Umbilical cord (tissue), 2 donors: ENCODE measurements around the gene PLD6. TPM values are rescaled to one million over a fixed set of nuclear protein-coding genes. Genes with fewer than 3 reads are reported as not detected.
"Not testable (repeated sequence)": the region's sequence is repeated elsewhere in the genome, so short reads cannot be mapped to it uniquely, and the experiment has no call there.

Source experiments
- DNase-seq: peaks from one replicate; pipeline ENCODE4 v3.0.0-alpha.2; 2015; ENCODE audit warnings: low spot score
- total RNA-seq: library from RNA; depleted of rRNA; stranded (reverse); fragments of >200 nt; gene quantifications from one replicate; pipeline ENCODE4 v1.2.3, GENCODE V29; 2014; ENCODE audit warnings: low replicate concordance; ENCODE audit not compliant: insufficient read depth

The PLD6 gene
- total RNA-seq, 1 donor from 2014 or later, result not detected

DNA sequence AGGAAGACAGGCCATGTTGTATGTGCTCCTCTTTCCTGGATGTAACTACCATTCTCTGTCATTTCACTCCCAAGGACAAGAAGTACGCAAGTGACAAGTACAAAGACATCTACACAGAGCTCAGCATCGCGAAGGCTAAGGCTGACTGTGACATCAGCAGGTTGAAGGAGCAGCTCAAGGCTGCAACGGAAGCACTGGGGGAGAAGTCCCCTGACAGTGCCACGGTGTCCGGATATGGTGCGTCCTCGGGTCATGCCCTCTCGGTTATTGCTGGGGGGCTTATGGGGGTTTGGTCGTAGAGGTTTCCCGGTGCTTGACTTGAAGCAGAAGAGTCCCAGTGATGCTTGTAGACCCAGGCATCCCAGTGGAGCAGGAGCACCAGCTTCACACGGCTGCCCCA is 29.0 kb downstream of the PLD6 start:
- no peak for DNase-seq

DNA sequence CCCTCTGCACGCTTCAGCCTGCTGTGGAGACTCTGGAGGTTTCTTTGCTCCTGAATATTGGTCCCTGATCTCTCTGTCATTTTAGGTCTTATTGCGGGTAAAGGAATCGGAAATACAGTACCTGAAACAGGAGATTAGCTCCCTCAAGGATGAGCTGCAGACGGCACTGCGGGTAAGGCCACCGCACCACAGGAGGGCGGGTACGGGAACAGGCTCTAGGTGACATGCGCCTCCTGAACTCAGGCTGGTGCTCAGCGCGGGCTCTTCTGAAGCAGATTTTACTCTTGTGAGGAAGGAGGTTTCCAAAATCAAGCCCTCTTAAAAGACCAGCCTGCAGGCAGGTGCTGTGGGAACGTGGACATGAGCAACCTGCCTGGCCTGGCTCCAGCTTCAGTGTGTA is 29.8 kb downstream of the PLD6 start:
- DNase-seq, result no peak

DNA sequence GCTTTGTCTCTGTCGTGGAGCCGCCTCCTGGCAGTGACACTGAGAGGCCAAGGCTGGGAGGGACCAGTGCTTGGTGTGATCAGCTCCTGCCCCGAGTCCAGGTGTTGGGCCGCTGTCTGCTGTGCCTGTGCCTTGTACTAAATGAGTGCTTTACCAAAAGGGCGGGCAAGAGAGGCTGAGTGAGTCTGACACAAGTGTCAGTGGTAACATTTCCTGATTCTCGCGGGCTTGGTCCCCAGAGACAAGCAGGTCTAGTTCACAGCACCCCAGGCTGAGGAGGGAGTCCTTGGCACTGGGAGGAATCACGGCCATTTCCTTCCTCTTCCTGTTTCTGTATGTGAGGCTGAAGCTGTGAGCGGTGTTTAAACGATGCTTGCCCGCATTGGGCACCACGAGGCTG is 30.2 kb downstream of the PLD6 start:
- DNase-seq, result no peak

DNA sequence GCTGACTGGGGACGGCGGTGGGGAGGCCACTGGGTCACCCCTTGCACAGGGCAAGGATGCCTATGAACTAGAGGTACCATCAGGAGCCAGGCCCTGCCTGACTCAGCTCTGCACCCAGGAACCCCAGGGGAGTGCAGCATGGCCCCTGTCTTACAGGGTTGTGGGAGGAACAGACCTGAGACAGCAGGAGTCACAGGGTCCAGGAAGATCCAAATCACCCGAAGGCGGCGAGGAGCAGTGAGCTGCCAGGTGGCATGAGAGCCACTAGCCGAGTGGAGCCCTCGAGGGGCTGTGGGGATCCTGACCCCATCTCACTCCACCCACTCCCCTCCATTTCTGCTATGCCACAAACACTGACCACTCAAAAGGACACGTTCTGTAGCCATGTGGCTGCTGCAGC is 30.8 kb downstream of the PLD6 start:
- DNase-seq, result no peak

DNA sequence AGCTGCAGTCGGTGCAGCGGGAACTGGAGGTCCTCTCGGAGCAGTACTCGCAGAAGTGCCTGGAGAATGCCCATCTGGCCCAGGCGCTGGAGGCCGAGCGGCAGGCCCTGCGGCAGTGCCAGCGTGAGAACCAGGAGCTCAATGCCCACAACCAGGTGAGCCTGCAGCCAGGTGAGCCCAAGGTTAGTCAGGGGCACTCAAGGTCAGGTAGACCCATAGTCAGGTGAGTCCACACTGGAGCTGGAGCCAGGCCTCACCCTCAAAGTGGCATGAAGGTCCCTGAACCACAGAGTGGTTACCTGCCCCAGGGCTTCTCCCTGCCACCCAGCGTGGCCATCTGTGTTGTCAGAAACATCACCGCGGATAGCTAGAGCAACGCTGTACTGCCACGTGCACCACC is 32.2 kb downstream of the PLD6 start:
- DNase-seq, result no peak

DNA sequence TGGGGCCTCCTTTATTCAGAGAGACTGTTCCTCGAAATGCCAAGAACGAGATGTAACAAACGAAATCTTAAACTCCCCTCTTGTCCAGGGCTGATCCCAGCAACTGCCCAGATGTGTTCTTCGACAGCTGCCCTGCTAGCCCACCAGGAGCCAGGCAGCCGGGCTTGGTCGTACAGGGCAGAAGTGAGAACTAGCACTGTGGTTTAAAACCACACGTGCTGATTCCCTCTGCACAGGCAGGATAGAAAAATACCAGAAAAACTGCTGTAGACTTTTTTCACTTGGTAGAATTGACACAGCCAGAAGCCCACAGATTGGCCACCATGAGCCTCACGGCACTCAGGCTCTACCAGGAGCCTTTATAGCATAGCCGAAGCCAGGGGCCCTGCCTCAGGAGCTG is 33.1 kb downstream of the PLD6 start:
- DNase-seq, result no peak

DNA sequence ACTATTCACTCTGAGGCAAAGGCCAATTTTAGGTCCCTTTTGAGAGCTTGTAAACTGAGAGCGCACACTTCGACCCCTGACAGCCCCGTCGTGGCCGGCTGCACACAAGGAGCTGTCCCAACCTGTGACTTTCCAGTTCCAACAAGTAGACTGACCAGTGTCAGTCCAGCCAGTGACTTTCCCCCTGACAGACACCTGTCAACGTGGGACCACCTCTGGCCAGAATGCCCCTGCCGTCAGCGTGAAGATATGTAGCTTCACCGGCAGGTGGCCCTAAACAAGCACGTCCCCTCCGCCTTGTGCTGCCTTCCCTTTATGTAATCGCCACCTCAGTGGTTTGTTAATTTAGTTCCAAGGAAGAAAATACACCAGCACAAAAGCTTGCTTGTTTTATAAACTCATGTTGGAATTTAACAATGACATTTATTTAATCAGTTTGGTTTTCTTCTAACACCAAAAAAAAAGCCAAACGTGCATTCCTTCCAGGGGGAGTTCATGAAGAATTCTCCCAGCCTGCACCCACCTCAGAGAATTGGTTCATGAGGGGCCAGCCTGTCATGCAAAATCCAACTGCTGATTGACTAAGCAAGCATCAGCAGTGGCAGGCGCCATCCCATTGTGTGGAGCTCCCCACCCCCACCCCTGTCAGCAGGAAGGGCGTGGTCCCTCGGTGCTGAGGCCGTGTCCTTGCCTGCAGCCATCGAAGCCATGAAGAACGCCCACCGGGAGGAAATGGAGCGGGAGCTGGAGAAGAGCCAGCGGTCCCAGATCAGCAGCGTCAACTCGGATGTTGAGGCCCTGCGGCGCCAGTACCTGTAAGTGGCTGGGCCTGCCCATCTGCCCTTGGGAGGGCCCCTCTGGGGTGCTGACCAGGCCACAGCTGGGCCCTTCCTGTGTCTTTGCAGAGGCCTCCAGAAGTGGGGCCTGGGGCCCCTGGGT is 33.9 kb downstream of the PLD6 start:
- no peak for DNase-seq

DNA sequence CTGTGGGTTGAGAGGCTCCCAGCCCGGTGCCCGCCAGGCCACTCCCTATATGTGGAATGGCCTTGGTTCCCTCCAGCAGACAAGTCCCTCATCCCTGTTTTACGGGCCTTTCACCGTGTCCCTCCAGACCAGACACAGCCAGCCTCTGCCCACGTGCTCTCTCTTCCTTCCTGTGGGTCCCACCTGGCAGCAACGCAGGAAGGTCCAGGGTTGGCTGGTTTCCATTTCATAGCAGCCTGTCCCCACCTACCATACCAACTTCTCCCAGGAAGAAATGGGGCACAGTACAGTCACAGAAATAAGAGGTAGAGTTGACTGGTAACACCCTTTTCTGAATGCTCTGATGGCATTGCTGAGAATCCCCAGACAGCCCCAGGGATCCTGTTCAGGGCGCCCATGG is 34.9 kb downstream of the PLD6 start:
- no peak for DNase-seq

DNA sequence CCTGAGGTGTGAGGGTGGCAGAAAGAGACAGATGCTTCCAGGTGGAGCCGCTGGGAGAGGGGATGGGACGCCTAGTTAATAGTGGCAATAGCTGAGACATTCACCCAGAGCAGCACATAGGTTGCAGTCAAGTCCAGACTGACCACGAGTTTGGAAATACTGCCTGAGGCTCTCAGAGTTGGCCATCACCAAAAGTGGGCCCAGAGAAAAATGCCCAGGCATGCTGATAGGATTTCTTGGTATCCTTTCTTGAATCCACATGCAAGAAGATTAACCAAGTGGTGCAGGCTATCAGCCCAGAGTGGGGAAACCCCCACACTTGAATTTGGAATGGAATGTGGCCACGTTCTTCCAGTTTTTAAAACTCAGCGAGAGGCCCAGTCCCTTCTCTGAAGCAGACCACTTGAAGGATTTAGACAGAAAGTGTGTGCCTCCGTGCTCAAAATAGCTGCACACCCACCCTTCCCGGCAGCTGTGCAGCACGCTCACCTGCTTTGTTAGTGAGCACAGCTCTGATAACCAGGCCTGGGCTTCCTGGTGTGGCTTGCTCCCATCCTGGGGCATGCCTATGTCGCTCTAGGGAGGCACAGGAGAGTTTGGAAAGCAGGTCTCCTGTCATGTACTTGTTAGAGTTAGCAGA is 35.7 kb downstream of the PLD6 start:
- DNase-seq, result peak; percentile 30

DNA sequence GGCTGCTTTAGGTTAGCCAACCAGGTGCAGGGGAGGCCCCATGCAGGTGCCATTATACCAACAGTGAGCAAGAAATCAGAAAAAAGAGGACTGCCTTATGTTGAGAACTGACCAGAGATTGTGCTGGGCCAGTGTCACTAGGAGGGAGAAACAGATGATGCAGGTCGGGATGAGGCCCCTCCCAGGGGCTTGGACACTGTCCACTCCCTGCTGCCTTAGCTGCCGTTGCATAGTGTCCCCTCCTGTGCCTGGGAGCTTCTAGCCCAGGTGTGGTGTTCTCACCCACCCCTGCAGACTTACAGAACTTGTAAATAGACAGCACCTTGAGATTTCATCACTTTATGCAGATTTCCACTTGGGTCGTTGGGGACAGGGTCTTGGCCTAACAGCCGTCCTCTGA is 36.7 kb downstream of the PLD6 start:
- no peak for DNase-seq

DNA sequence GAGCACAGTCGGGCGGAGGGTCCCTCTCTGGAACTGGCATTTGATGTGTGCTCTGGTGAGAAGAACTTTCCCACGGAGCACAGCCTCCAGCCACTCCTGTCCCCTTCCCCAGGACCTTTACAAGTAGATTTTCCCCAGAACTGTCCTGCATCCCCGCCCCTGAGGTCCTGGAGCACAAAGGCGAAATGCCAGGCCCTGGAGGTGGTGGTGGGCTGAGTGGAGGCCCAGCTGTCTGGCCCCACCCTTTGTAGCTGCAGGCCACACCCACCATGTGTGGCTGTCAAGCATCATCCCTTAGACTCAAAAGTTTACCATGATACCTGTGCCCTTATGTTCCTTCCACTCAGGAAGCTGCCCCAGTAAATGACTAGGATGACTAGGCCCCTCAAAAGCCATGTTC is 37.7 kb downstream of the PLD6 start:
- DNase-seq, result no peak

DNA sequence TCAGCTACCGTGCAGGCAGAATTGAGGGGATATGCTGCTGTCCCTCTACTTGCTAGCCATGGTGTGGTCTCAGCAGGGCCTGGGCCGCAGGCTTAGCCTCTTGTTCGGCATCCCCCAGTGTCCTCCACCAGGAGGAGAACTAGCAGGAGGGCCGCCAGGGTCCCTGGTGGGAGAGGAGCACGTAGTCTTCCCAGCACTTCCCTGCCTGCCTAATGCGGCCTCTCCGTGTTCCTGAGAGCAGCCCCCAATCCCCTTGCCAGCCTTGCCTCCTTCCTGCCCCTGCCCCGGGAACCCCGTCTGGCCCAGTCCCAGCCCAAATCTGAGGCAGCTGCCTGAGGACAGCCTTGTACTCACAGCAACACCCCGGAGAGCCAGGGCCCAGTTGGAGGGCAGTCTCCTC is 38.1 kb downstream of the PLD6 start:
- DNase-seq, result no peak

DNA sequence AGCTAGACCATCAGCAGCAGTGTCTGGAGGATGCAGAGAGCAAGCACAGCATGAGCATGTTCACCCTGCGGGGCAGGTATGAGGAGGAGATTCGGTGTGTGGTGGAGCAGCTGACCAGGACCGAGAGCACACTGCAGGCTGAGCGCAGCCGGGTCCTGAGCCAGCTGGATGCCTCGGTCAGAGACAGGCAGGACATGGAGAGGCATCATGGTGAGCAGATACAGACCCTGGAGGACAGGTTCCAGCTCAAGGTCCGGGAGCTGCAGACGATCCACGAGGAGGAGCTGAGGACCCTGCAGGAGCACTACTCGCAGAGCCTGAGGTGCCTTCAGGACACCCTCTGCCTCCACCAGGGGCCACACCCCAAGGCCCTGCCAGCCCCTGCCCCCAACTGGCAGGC is 38.8 kb downstream of the PLD6 start:
- DNase-seq, result no peak

DNA sequence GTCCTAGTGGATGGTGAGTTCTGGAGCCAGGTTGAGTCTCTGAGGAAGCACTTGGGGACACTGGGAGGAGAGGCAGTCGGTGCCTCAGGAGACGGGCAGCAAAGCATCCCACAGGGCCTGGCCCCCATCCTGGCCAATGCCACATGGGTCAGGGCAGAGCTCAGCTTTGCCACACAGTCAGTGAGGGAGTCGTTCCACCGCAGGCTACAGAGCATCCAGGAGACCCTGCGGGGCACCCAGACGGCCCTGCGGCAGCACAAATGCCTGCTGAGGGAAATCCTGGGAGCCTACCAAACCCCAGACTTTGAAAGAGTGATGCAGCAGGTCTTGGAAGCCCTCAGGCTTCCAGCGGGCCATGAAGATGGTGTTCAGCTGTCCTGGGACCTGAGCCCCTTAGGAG is 39.7 kb downstream of the PLD6 start:
- DNase-seq, result no peak

DNA sequence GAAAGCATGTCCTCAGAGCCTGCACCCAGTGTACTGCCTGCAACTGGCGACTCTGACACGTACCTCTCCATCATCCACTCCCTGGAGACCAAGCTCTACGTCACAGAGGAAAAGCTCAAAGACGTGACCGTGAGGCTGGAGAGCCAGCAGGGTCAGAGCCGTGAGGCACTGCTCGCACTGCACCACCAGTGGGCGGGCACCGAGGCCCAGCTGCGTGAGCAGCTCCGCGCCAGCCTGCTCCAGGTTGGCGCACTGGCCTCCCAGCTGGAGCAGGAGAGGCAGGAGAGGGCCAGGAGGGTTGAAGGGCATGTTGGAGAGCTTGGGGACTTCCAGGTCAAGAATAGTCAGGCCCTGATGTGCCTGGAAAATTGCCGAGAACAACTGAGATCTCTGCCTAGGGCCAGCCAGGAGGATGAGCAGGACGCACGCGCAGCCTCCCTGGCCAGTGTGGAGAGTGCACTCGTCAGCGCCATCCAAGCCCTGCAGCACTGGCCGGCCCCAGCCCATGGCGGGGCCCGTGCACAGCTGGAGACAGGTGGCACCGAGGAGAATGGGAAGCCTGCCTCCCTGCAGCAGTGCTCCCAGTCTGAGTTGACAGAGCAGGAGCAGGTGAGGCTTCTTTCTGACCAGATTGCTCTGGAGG is 40.3 kb downstream of the PLD6 start:
- no peak for DNase-seq

DNA sequence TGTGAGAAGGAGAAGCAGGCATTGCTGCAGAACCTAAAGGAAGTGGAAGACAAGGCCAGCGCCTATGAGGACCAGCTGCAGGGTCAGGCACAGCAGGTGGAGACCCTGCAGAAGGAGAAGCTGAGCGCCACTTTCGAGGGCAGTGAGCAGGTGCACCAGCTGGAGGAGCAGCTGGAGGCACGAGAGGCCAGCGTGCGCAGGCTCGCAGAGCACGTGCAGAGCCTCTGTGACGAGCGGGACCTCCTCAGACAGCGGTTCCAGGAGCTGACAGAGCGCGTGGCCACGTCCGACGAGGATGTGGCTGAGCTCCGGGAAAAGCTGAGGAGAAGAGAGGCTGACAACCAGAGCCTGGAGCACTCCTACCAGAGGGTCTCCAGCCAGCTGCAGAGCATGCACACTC is 41.5 kb downstream of the PLD6 start:
- no peak for DNase-seq

DNA sequence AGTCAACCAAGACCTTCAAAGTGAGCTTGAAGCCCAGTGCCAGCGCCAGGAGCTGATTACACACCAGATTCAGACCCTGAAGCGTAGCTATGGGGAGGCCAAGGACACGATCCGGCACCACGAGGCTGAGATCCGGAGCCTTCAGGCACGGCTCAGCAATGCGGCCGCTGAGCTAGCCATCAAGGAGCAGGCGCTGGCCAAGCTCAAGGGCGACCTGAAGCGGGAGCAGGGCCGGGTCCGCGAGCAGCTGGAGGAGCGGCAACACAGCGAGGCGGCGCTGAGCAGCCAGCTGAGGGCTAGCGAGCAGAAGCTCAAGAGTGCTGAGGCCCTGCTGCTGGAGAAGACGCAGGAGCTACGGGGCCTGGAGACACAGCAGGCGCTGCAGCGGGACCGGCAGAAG is 42.0 kb downstream of the PLD6 start:
- no peak for DNase-seq

DNA sequence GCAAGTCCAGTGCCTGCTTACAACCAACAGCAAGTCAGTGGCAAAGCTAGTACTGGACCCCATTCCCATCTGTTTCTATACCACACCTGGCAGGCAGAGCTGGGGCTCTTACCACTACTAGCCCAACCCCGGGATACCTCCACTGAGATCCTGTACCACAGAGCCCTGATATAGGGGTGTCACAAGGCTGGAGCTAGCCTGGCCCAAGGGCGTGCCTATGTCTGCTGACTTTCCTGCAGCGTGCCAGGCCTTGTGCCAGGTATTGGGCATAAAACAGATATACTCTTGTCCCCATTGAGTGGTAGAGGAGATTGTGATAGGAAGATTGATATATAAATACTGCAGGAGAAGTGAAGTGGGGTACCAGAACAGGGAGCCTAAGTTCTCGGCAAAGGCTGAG is 44.4 kb downstream of the PLD6 start:
- DNase-seq, result no peak

DNA sequence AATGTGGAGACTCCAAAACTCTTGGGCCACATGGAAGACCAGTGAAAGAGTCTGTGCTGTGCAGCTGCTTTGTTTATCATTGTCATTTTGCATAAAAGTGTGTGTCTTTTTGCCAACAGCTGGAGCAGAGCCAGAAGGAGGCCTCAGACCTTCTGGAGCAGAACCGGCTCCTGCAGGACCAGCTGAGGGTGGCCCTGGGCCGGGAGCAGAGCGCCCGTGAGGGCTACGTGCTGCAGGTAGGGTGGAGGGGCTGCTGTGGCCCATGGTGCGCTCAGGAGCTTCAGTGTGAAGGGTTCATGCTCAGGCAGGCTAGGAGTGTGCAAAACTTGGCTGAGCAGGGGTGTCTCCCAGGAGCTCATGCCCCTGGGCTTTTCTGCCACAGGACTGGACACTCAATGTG is 45.0 kb downstream of the PLD6 start:
- DNase-seq, result no peak

DNA sequence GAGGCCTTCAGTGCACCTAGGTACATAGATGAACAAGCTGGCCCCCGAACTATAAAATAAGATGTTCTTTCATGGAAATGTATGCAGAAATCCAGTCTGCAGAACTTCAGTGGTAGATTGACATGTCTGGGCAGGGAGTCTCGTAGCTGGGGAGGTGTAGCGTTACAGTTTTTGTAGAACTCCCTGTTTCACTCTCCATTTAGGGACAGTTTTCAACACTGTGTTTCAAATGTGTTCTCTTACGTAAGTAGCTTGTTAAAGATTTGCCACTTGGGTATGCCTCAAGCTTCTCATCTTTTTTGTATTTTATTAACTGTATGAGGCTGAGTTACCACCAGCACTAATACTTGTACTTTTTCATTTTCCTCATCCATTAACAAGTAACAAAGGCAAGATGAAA is 46.6 kb downstream of the PLD6 start:
- no peak for DNase-seq

DNA sequence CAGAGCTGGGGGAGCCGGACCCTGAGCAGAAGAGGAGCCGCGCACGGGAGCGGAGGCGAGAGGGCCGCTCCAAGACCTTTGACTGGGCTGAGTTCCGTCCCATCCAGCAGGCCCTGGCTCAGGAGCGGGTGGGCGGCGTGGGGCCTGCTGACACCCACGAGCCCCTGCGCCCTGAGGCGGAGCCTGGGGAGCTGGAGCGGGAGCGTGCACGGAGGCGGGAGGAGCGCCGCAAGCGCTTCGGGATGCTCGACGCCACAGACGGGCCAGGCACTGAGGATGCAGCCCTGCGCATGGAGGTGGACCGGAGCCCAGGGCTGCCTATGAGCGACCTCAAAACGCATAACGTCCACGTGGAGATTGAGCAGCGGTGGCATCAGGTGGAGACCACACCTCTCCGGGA is 47.6 kb downstream of the PLD6 start:
- DNase-seq, result not testable (repeated sequence)

DNA sequence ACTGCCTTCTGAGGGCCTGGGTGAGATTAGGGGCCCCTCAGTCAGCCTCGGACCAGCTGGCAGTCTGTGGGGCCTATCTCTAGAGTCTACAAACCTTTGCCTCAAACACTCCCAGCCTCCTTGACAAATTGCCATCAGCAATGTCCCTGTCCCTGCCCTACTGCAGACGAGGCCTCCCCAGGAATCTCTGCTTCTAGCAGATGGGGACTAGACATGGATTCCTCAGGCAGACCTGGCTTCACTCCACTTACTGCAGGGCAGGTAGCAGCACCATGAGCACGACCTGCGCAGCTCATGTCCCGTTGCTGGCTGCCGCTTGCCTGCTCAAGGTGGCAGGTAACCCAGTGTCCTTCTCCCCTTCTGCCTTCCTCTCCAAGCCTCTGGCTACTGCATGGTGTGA is 49.1 kb downstream of the PLD6 start:
- no peak for DNase-seq

DNA sequence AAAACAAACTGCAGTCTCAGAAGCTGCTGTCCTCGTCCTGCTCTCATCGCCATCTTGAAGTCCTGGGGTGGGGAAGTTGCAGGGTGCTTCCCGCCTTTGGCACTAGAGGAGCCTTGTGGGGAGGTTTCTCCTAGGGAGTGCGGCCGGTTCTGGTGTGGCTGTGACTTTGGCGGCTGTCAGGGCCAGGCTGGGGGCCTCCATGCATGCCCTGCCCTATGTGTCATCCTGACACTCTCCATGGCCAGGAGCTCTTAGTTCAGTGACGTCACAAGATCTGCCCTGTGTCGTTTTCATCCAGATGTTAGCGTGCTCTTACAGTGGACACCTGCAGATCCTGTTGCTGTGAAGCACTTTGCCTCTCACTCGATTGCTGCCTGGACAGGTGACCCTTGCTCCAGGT is 49.6 kb downstream of the PLD6 start:
- DNase-seq, result no peak
